Retinal pigment epithelial cell (primary cell): Measurements from ENCODE around the gene RAET1G.

Source experiments
- DNase-seq: peaks from one replicate; pipeline ENCODE4 v3.0.0-alpha.2; 2010; ENCODE audit warnings: low read depth
- H3K4me3 ChIP-seq: 2 replicates; pipeline ENCODE4 v1.5.1; 2011; ENCODE audit warnings: mild to moderate bottlenecking, low read length, control low read depth, moderate library complexity
- TF ChIP-seq, protein P1 (sequence below): conservative IDR thresholded peaks from 2 replicates; pipeline ENCODE4 v1.5.1; 2011; ENCODE audit warnings: low read depth, low read length, control low read depth, inconsistent platforms

RAET1G gene

GRCh38 chr6:149899486-149899885 is 23.4 kb downstream of the RAET1G start:
- no peak overlapping the region for H3K4me3 ChIP-seq
- TF ChIP-seq, protein P1, sequence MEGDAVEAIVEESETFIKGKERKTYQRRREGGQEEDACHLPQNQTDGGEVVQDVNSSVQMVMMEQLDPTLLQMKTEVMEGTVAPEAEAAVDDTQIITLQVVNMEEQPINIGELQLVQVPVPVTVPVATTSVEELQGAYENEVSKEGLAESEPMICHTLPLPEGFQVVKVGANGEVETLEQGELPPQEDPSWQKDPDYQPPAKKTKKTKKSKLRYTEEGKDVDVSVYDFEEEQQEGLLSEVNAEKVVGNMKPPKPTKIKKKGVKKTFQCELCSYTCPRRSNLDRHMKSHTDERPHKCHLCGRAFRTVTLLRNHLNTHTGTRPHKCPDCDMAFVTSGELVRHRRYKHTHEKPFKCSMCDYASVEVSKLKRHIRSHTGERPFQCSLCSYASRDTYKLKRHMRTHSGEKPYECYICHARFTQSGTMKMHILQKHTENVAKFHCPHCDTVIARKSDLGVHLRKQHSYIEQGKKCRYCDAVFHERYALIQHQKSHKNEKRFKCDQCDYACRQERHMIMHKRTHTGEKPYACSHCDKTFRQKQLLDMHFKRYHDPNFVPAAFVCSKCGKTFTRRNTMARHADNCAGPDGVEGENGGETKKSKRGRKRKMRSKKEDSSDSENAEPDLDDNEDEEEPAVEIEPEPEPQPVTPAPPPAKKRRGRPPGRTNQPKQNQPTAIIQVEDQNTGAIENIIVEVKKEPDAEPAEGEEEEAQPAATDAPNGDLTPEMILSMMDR: no peak
- no peak for DNase-seq

DNA sequence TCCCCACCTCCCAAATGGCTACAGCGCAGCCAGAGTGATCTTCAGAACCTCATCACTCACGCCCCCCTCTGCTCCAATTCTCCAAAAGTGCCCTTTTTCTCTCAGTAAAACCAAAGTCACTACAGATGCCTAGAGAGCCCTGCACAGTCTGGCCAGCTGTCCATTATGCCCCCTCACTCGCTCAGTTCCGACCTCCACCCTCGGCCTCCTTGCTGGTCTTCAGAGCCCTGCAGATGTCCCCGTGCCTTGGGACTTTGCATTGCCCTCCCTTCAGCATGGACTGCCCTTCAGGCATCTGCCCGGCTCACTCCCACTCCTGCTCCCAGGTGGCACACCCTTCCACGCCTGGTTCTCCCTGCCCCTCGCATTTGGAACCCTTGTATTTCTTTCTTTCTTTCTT is 24.0 kb downstream of the RAET1G start:
- no peak overlapping the region for H3K4me3 ChIP-seq
- DNase-seq: no peak
- TF ChIP-seq, protein P1: no peak

GRCh38 chr6:149897855-149898744 is 24.8 kb downstream of the RAET1G start, which contains the start of gene RAET1E:
RAET1E (minus strand) TSS chr6:149898113; CDS start chr6:149890901, 7,212 bp downstream.
- H3K4me3 ChIP-seq: no peak within 1 kb of the TSS
- DNase-seq: no peak
- TF ChIP-seq, protein P1: no peak

DNA sequence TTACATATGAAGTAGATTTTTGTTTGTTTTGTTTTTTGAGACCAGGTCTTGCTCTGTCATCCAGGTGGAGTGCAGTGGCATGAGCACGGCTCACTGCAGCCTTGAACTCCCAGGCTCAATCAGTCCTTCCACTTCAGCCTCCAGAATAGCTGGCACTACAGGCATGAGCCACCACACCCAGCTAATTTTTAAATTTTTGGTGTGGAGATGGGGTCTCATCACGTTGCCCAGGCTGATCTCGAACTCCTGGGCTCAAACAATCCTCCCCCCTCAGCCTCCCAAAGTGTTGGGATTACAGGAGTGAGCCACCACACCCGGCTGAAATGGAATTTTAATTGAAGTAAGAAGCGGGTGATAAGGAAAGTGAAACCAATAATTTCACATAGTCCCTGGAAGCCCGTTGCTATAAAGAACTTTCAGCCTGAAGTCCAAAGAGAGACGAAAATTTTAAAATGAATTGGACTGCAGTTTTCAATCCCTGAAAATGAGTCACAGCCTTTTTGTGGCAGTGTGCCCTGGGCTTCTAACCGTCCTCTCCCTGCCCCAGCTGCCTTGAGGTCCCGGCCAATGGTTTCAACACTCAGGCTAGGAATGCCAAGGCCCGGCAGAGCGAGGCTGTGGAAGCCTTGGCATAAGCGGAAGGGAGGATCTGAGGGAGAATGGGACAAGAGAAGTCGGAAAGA is 25.8 kb downstream of the RAET1G start:
- DNase-seq: peak; percentile 47
- TF ChIP-seq, protein P1: no peak
- H3K4me3 ChIP-seq: no peak overlapping the region

GRCh38 chr6:149896491-149896890 is 26.4 kb downstream of the RAET1G start:
- no peak for DNase-seq
- TF ChIP-seq, protein P1: no peak
- H3K4me3 ChIP-seq: no peak overlapping the region

- TF ChIP-seq, protein P1: no peak
Measured at GRCh38 chr6:149895833-149896271, 27.1 kb downstream of the RAET1G start.

More at GRCh38 chr6:149895833-149896271, 27.1 kb downstream of the RAET1G start:
- H3K4me3 ChIP-seq: no peak overlapping the region
- DNase-seq: no peak
